Right atrium auricular region (tissue), 2 donors: ENCODE data around the gene ASB11. TPM values are rescaled to one million over a fixed set of nuclear protein-coding genes. Genes with fewer than 3 reads are reported as not detected.

Source experiments
- DNase-seq: peaks from one replicate; pipeline ENCODE4 v3.0.0-alpha.2; 2019; ENCODE audit warnings: low spot score
- H3K27ac ChIP-seq, 2 donors: fragments of 200-600 bp; sonication (generic); 1 replicate in 1 of 2; 2 replicates in 1 of 2; pipeline ENCODE4 v1.5.1; 2016 to 2019
- H3K27me3 ChIP-seq, 2 donors: fragments of 200-600 bp; sonication (generic); one replicate each; pipeline versions ENCODE4 v1.5.1 to v1.6.0; 2017 to 2019
- H3K36me3 ChIP-seq: fragments of 200-600 bp; sonication (generic); one replicate; pipeline ENCODE4 v1.5.1; 2016
- H3K4me1 ChIP-seq, 2 donors: fragments of 200-600 bp; sonication (generic); one replicate each; pipeline versions ENCODE4 v1.5.1 to v1.6.0; 2017 to 2019
- H3K4me3 ChIP-seq, 2 donors: fragments of 200-600 bp; sonication (generic); 1 replicate in 1 of 2; 2 replicates in 1 of 2; pipeline ENCODE4 v1.5.1; 2017 to 2019; ENCODE audit warnings: mild to moderate bottlenecking in 1 of 2, moderate library complexity in 1 of 2
- H3K9me3 ChIP-seq, 2 donors: fragments of 200-600 bp; sonication (generic); one replicate each; pipeline ENCODE4 v1.5.1; 2019
- total RNA-seq, 2 donors: library from RNA; depleted of rRNA; stranded (reverse); fragments of >200 nt; gene quantifications; one replicate each; pipeline ENCODE4 v1.1.0, GENCODE V29; 2016
- TF ChIP-seq, protein P1 (sequence below), 2 donors: fragments of 200-600 bp; sonication (generic); IDR thresholded peaks; one replicate each; pipeline ENCODE4 v1.5.1; 2019; ENCODE audit warnings: antibody characterized with exemption in 2 of 2

ASB11 gene
- total RNA-seq, 2 donors from 2014 or later, result 57.1 to 137 TPM

GRCh38 chrX:15242899-15243555 is 72.4 kb downstream of the ASB11 start:
- no peaks in the 10 kb centered on the region for H3K4me1 ChIP-seq
- H3K27me3 ChIP-seq, result no peaks in the 10 kb centered on the region
- no peaks in the 10 kb centered on the region for H3K36me3 ChIP-seq
- H3K4me3 ChIP-seq, result no peak overlapping the region
- DNase-seq, result no peak
- no peaks in the 10 kb centered on the region for H3K9me3 ChIP-seq
- TF ChIP-seq, protein P1, sequence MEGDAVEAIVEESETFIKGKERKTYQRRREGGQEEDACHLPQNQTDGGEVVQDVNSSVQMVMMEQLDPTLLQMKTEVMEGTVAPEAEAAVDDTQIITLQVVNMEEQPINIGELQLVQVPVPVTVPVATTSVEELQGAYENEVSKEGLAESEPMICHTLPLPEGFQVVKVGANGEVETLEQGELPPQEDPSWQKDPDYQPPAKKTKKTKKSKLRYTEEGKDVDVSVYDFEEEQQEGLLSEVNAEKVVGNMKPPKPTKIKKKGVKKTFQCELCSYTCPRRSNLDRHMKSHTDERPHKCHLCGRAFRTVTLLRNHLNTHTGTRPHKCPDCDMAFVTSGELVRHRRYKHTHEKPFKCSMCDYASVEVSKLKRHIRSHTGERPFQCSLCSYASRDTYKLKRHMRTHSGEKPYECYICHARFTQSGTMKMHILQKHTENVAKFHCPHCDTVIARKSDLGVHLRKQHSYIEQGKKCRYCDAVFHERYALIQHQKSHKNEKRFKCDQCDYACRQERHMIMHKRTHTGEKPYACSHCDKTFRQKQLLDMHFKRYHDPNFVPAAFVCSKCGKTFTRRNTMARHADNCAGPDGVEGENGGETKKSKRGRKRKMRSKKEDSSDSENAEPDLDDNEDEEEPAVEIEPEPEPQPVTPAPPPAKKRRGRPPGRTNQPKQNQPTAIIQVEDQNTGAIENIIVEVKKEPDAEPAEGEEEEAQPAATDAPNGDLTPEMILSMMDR (IDR thresholded peaks at IDR 0.05), result peak; percentile 27 to 66
- H3K27ac ChIP-seq, result no peak overlapping the region

GRCh38 chrX:15241301-15241700 is 74.1 kb downstream of the ASB11 start:
- Histone ChIP-seq H3K36me3 (no peaks in the 10 kb centered on the region), H3K9me3 (no peaks in the 10 kb centered on the region), H3K27me3 (no peaks in the 10 kb centered on the region), H3K27ac (no peak overlapping the region), H3K4me1 (no peaks in the 10 kb centered on the region), H3K4me3 (no peak overlapping the region)
- TF ChIP-seq, protein P1 (IDR thresholded peaks at IDR 0.05), result no peak
- no peak for DNase-seq

- H3K27ac ChIP-seq, result no peak overlapping the region
- no peaks in the 10 kb centered on the region for H3K9me3 ChIP-seq
- TF ChIP-seq, protein P1 (IDR thresholded peaks at IDR 0.05), result no peak
- no peak overlapping the region for H3K4me3 ChIP-seq
- H3K36me3 ChIP-seq, result no peaks in the 10 kb centered on the region
- no peak for DNase-seq
- H3K27me3 ChIP-seq, result no peaks in the 10 kb centered on the region
- no peaks in the 10 kb centered on the region for H3K4me1 ChIP-seq
Measured at GRCh38 chrX:15240414-15240813, 75.0 kb downstream of the ASB11 start.

DNA sequence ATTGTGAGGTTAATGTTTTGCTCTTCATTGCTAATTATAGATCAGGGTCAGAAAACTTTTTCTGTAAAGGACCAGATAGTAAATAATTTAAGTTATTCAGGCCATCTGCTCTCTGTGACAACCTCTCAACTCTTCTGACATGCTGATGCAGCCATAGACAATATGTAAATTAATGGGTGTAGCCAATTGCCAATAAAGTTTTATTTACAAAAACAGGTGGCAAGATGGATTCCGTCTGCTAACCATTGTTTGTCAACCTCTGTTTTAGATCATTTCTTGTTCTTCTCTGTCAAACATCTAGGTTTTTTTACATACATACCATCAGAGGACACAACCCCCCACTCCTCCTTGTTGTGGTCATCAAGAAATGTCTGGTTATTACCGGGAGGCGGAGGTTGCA is 79.3 kb downstream of the ASB11 start:
- Histone ChIP-seq H3K27ac (no peak overlapping the region), H3K4me3 (no peak overlapping the region), H3K4me1 (no peaks in the 10 kb centered on the region), H3K27me3 (no peaks in the 10 kb centered on the region), H3K9me3 (no peaks in the 10 kb centered on the region), H3K36me3 (no peaks in the 10 kb centered on the region)
- DNase-seq, result no peak
- TF ChIP-seq, protein P1 (IDR thresholded peaks at IDR 0.05), result no peak

DNA sequence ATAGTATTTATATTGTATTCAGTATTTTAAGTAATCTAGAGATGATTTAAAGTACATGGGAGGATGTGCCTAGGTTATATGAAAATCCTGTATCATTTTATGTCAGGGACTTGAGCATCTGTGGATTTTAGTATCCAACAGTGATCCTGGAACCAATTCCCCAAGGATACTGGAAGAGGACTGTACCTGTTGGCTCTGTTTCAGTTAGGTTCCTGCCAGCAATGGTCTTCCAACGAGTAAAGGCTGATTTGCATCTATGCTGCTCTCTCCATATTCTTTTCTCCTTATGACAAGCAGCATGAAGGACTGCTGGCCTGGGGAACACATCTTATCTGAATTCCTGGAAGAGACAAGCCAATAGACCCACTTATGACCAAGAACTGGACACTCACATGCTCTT is 80.4 kb downstream of the ASB11 start:
- H3K27ac ChIP-seq, result no peak overlapping the region
- H3K9me3 ChIP-seq, result no peaks in the 10 kb centered on the region
- TF ChIP-seq, protein P1 (IDR thresholded peaks at IDR 0.05), result no peak
- H3K4me1 ChIP-seq, result no peaks in the 10 kb centered on the region
- no peaks in the 10 kb centered on the region for H3K36me3 ChIP-seq
- H3K4me3 ChIP-seq, result no peak overlapping the region
- no peak for DNase-seq
- no peaks in the 10 kb centered on the region for H3K27me3 ChIP-seq
